ENCODE data around the gene KYNU. TPM values are rescaled to one million over a fixed set of nuclear protein-coding genes. Genes with fewer than 3 reads are reported as not detected.

Gene KYNU
- polyA plus RNA-seq, 1 experiment = 0.04 TPM

Small RNA genes within 50 kb of the gene (small RNA-seq; reads per million reads assigned to genes)
- gene MTND4LP12 (ENCODE audit: insufficient read length, low read depth, low replicate concordance) = not detected
